ENCODE results near the gene ZNF829. TPM values are rescaled to one million over a fixed set of nuclear protein-coding genes. Genes with fewer than 3 reads are reported as not detected.

Gene ZNF829
- total RNA-seq, 2 experiments from 2014 or later, result 3.5 to 3.7 TPM

GRCh38 chr19:36876993-36877938 lies 38.8 kb downstream of the ZNF829 start:
- DNase-seq, result no peak
- CTCF ChIA-PET, result no interaction called here
- H3K9me3 Mint-ChIP-seq, result peaks cover 48% of the 10 kb centered on the region
- H3K4me3 Mint-ChIP-seq, result no peak overlapping the region
- no peak overlapping the region for H3K27ac Mint-ChIP-seq
- intact Hi-C loops (cut with micrococcal nuclease), result no loop called here
- peaks cover 63% of the 10 kb centered on the region for H3K36me3 Mint-ChIP-seq (ENCODE audit: low read depth)
- H3K4me1 Mint-ChIP-seq (ENCODE audit: low read depth), result no peaks in the 10 kb centered on the region
- H3K27me3 Mint-ChIP-seq (ENCODE audit: low read depth), result no peaks in the 10 kb centered on the region

GRCh38 chr19:36851898-36852297 lies 64.2 kb downstream of the ZNF829 start:
- no peak overlapping the region for H3K27ac Mint-ChIP-seq
- peaks cover 21% of the 10 kb centered on the region for H3K9me3 Mint-ChIP-seq
- no peak overlapping the region for H3K4me3 Mint-ChIP-seq
- peaks cover 2% of the 10 kb centered on the region for H3K4me1 Mint-ChIP-seq (ENCODE audit: low read depth)
- intact Hi-C loops (cut with micrococcal nuclease), result loop anchor here (2.0 to 10.0 kb wide), 8 partner anchors 165 to 727 kb away; partner anchors contain the start of genes ZFP14, ZNF260, ZNF382 and ZNF383
- CTCF ChIA-PET, result no interaction called here
- DNase-seq, result no peak
- peaks cover 46% of the 10 kb centered on the region for H3K36me3 Mint-ChIP-seq (ENCODE audit: low read depth)
- H3K27me3 Mint-ChIP-seq (ENCODE audit: low read depth), result no peaks in the 10 kb centered on the region

- no peaks in the 10 kb centered on the region for H3K27me3 Mint-ChIP-seq (ENCODE audit: low read depth)
- CTCF ChIA-PET, result interaction anchor here (1.0 kb wide), 1 partner anchor 20 kb away, joined by 3 read pairs; no protein-coding TSS in a partner anchor
- peaks cover 20% of the 10 kb centered on the region for H3K9me3 Mint-ChIP-seq
- intact Hi-C loops (cut with micrococcal nuclease), result loop anchor here (1.0 to 10.0 kb wide), 18 partner anchors 12 to 928 kb away; partner anchors contain the start of genes ZFP14, ZNF146, ZNF260 and ZNF382
- peaks cover 2% of the 10 kb centered on the region for H3K4me1 Mint-ChIP-seq (ENCODE audit: low read depth)
- H3K4me3 Mint-ChIP-seq, result no peak within 1 kb of the TSS
- H3K27ac Mint-ChIP-seq, result no peak within 1 kb of the TSS
- peaks cover 48% of the 10 kb centered on the region for H3K36me3 Mint-ChIP-seq (ENCODE audit: low read depth)
- peak; percentile 91 for DNase-seq
Measured at GRCh38 chr19:36850559-36851442, 65.3 kb downstream of the ZNF829 start, which contains the start of gene ZNF345. Gene ZNF345, plus strand, starts transcription at chr19:36850876. Its CDS starts 25,955 bp downstream, at chr19:36876831.

GRCh38 chr19:36849701-36850558 lies 66.2 kb downstream of the ZNF829 start:
- Mint-ChIP-seq H3K4me1 (ENCODE audit: low read depth) (peaks cover 2% of the 10 kb centered on the region), H3K9me3 (peaks cover 24% of the 10 kb centered on the region), H3K27me3 (ENCODE audit: low read depth) (no peaks in the 10 kb centered on the region), H3K36me3 (ENCODE audit: low read depth) (peaks cover 50% of the 10 kb centered on the region), H3K4me3 (no peak overlapping the region), H3K27ac (no peak overlapping the region)
- DNase-seq, result peak; percentile 93
- intact Hi-C loops (cut with micrococcal nuclease), result loop anchor here (1.0 to 10.0 kb wide), 18 partner anchors 12 to 929 kb away; partner anchors contain the start of genes ZFP14, ZNF146, ZNF260 and ZNF382
- CTCF ChIA-PET, result interaction anchor here (0.8 kb wide), 1 partner anchor 11 kb away, joined by 3 read pairs; no protein-coding TSS in a partner anchor

- CTCF ChIA-PET, result no interaction called here
- Mint-ChIP-seq H3K9me3 (peaks cover 21% of the 10 kb centered on the region), H3K27ac (no peak overlapping the region), H3K36me3 (ENCODE audit: low read depth) (peaks cover 50% of the 10 kb centered on the region), H3K4me3 (no peak overlapping the region), H3K27me3 (ENCODE audit: low read depth) (no peaks in the 10 kb centered on the region), H3K4me1 (ENCODE audit: low read depth) (peaks cover 2% of the 10 kb centered on the region)
- no peak for DNase-seq
- intact Hi-C loops (cut with micrococcal nuclease), result no loop called here
Measured at GRCh38 chr19:36847968-36848367, 68.1 kb downstream of the ZNF829 start.

- intact Hi-C loops (cut with micrococcal nuclease), result loop anchor here (1.0 to 10.0 kb wide), 6 partner anchors 11 to 311 kb away; partner anchors contain the start of genes ZNF260, ZNF345, ZNF420 and ZNF529
- DNase-seq, result no peak
- H3K4me1 Mint-ChIP-seq (ENCODE audit: low read depth), result peaks cover 7% of the 10 kb centered on the region
- CTCF ChIA-PET, result interaction anchor here (0.6 to 0.7 kb wide), 2 partner anchors 8 to 11 kb away, joined by 3 read pairs; no protein-coding TSS in a partner anchor
- no peaks in the 10 kb centered on the region for H3K27me3 Mint-ChIP-seq (ENCODE audit: low read depth)
- peaks cover 43% of the 10 kb centered on the region for H3K9me3 Mint-ChIP-seq
- peak overlapping the region; percentile 54 for H3K27ac Mint-ChIP-seq
- H3K4me3 Mint-ChIP-seq, result no peak overlapping the region
- peaks cover 58% of the 10 kb centered on the region for H3K36me3 Mint-ChIP-seq (ENCODE audit: low read depth)
Measured at GRCh38 chr19:36838784-36839324, 77.2 kb downstream of the ZNF829 start.

Other genes with a start within 250 kb of the ZNF829 start
- gene ZNF461, start 249.5 kb downstream of the ZNF829 start, total RNA-seq, result 1 to 10 TPM; 4.5 to 4.7 TPM
- gene ZNF567, start 228.7 kb downstream of the ZNF829 start, total RNA-seq, result 1 to 10 TPM; 6.0 to 6.8 TPM
- 10 to 100 TPM; 11.2 to 11.3 TPM for gene ZNF850, start 143.5 kb downstream of the ZNF829 start, total RNA-seq
- 1 to 10 TPM; 4.9 to 5.2 TPM for gene ZNF790, start 77.9 kb downstream of the ZNF829 start, total RNA-seq
- gene ZNF345, start 65.4 kb downstream of the ZNF829 start, total RNA-seq, result 1 to 10 TPM; 3.0 to 3.6 TPM
- 1 to 10 TPM; 5.3 to 6.3 TPM for gene ZNF568, start within 50 bp of the ZNF829 start, total RNA-seq
- gene ZNF420, start 162.1 kb upstream of the ZNF829 start, total RNA-seq, result 1 to 10 TPM; 6.4 to 7.3 TPM